Endothelial cell of umbilical vein (primary cell): ENCODE measurements around the gene MATR3. TPM values are rescaled to one million over a fixed set of nuclear protein-coding genes. Genes with fewer than 3 reads are reported as not detected.

Experiments
- BruUV-seq: library from RNA; stranded (reverse); fragments of 400-500 nt; replicated peaks from 2 replicates; lab custom pipeline; 2021; lab: Mats Ljungman, UMichigan
- CTCF ChIA-PET: fragments of 300-600, 350-600 bp; sonication (Branson Sonifier 250); formaldehyde crosslinking; loops from one replicate; lab custom pipeline; 2021; ENCODE audit warnings: antibody characterized with exemption, inconsistent platforms; lab: Charles Lee
- POLR2A ChIA-PET: fragments of 300-600, 350-600 bp; sonication (Branson Sonifier 250); formaldehyde crosslinking; loops from one replicate; lab custom pipeline; 2021; ENCODE audit warnings: antibody characterized with exemption, inconsistent platforms; lab: Charles Lee
- DNase-seq: peaks from one replicate; pipeline ENCODE4 v3.0.0-alpha.2; 2011; ENCODE audit warnings: low read depth, low spot score
- FAIRE-seq: peaks from 2 replicates; lab custom pipeline; 2011; peaks lifted over from hg19 to GRCh38; lab: Jason Lieb, UNC
- H2AFZ ChIP-seq: 2 replicates; pipeline ENCODE4 v1.6.0; 2012; ENCODE audit warnings: low read depth, low read length, control low read depth, inconsistent platforms
- H3K27ac ChIP-seq: 2 replicates; pipeline ENCODE4 v1.5.1; 2011; ENCODE audit warnings: low read depth, mild to moderate bottlenecking, control low read depth, low read length, moderate library complexity; ENCODE audit not compliant: insufficient read depth
- H3K27me3 ChIP-seq, 2 experiments: 2 replicates each; pipeline versions ENCODE4 v1.6.0 to v1.6.1; 2011; ENCODE audit warnings: low read length in 2 of 2, mixed read lengths in 1 of 2; ENCODE audit not compliant: control insufficient read depth in 2 of 2, insufficient read depth in 2 of 2
- H3K36me3 ChIP-seq, 2 experiments: 2 replicates in 1 of 2; 3 replicates in 1 of 2; pipeline ENCODE4 v1.5.1; 2011; ENCODE audit warnings: low read length in 2 of 2, mild to moderate bottlenecking in 1 of 2, moderate library complexity in 1 of 2; ENCODE audit not compliant: control insufficient read depth in 2 of 2, insufficient read depth in 2 of 2; ENCODE audit errors: extremely low read depth in 1 of 2
- H3K4me1 ChIP-seq: 3 replicates; pipeline ENCODE4 v1.5.1; 2011; ENCODE audit warnings: mild to moderate bottlenecking, low read length; ENCODE audit not compliant: control insufficient read depth, insufficient read depth; ENCODE audit errors: extremely low read depth
- H3K4me2 ChIP-seq: 2 replicates; pipeline ENCODE4 v1.6.1; 2011; ENCODE audit warnings: low read length, control low read depth, mixed read lengths; ENCODE audit not compliant: insufficient read depth
- H3K4me3 ChIP-seq, 3 experiments: fragments of 200-600 bp in 1 of 3; sonication (generic), shearing (Covaris generic) in 1 of 3; replicated peaks in 1 of 3; 2 replicates each; pipeline ENCODE4 v1.5.1; 2011 to 2016; ENCODE audit warnings: control low read depth in 3 of 3, low read length in 3 of 3, mild to moderate bottlenecking in 2 of 3, inconsistent platforms in 1 of 3, low read depth in 1 of 3, moderate library complexity in 1 of 3; ENCODE audit not compliant: insufficient read depth in 1 of 3
- H3K79me2 ChIP-seq: 2 replicates; pipeline ENCODE4 v1.6.0; 2012; ENCODE audit warnings: low read length, inconsistent platforms; ENCODE audit not compliant: control insufficient read depth, insufficient read depth
- H3K9ac ChIP-seq: replicated peaks from 2 replicates; pipeline ENCODE3; 2011; ENCODE audit warnings: low read length, control low read depth; ENCODE audit not compliant: insufficient read depth; ENCODE audit errors: extremely low read depth
- H3K9me1 ChIP-seq: replicated peaks from 3 replicates; pipeline ENCODE4 v1.6.0; 2011; ENCODE audit warnings: mild to moderate bottlenecking, low read length; ENCODE audit not compliant: control insufficient read depth, insufficient read depth; ENCODE audit errors: extremely low read depth
- H3K9me3 ChIP-seq: replicated peaks from 2 replicates; pipeline ENCODE4 v1.5.1; 2012; ENCODE audit warnings: low read length, inconsistent platforms; ENCODE audit not compliant: control insufficient read depth, insufficient read depth
- H4K20me1 ChIP-seq: replicated peaks from 2 replicates; pipeline ENCODE3; 2011; ENCODE audit warnings: mild to moderate bottlenecking, low read length; ENCODE audit not compliant: control insufficient read depth, insufficient read depth; ENCODE audit errors: extremely low read depth
- CTCF ChIP-seq, 2 donors: IDR thresholded peaks; 1 replicate in 1 of 2; 2 replicates in 1 of 2; pipeline ENCODE4 v1.5.1; 2011; ENCODE audit warnings: low read length in 2 of 2, mild to moderate bottlenecking in 2 of 2, moderate library complexity in 2 of 2, control low read depth in 1 of 2, inconsistent platforms in 1 of 2, low read depth in 1 of 2; ENCODE audit not compliant: insufficient read depth in 1 of 2; ENCODE audit errors: extremely low read depth in 1 of 2
- EZH2 ChIP-seq: IDR thresholded peaks from 2 replicates; pipeline ENCODE4 v1.6.1; 2012; ENCODE audit warnings: borderline replicate concordance, low read depth, mild to moderate bottlenecking, moderate library complexity, low read length, inconsistent platforms; ENCODE audit not compliant: severe bottlenecking
- FOS ChIP-seq: IDR thresholded peaks from 2 replicates; pipeline ENCODE4 v1.6.1; 2011; ENCODE audit warnings: mild to moderate bottlenecking, low read length, moderate library complexity, borderline replicate concordance; ENCODE audit not compliant: insufficient read depth
- GATA2 ChIP-seq: IDR thresholded peaks from 2 replicates; pipeline ENCODE4 v1.7.0; 2011; ENCODE audit warnings: low read depth, mild to moderate bottlenecking, moderate library complexity, mixed read lengths, low read length; ENCODE audit not compliant: insufficient read length, insufficient read depth
- JUN ChIP-seq: IDR thresholded peaks from 2 replicates; pipeline ENCODE4 v1.6.1; 2011; ENCODE audit warnings: borderline replicate concordance, low read depth; ENCODE audit not compliant: insufficient read length, insufficient read depth
- MAX ChIP-seq: IDR thresholded peaks from 2 replicates; pipeline ENCODE4 v1.6.1; 2011; ENCODE audit not compliant: insufficient read depth, insufficient read length
- MYC ChIP-seq: IDR thresholded peaks from one replicate; pipeline ENCODE4 v1.6.1; 2011; ENCODE audit warnings: mild to moderate bottlenecking, low read depth, low read length
- POLR2A ChIP-seq: IDR thresholded peaks from 2 replicates; pipeline ENCODE4 v1.6.1; 2012; ENCODE audit warnings: low read depth, mild to moderate bottlenecking, control low read depth, low read length
- POLR2AphosphoS5 ChIP-seq: IDR thresholded peaks from 2 replicates; pipeline ENCODE4 v1.6.1; 2012; ENCODE audit warnings: low read depth, mild to moderate bottlenecking, control low read depth, low read length, moderate library complexity; ENCODE audit not compliant: insufficient read depth
- dilution Hi-C: fragments of 300-500 bp; cut with MboI; formaldehyde crosslinking; loops from one replicate; pipeline ENCODE4 v1.15.0; 2019; ENCODE audit warnings: low sequenced_read_pairs; ENCODE audit not compliant: extremely low pct_ligation_motif_present
- intact Hi-C: fragments of 100-400 bp; cut with micrococcal nuclease; formaldehyde crosslinking; loops from one replicate; pipeline ENCODE4 v1.10.0; 2022
- polyA plus RNA-seq, 4 experiments: library from polyadenylated mRNA; depleted of rRNA in 3 of 4; stranded (reverse) in 3 of 4; unstranded in 1 of 4; fragments of >200 nt; gene quantifications; 2 replicates each; pipeline versions ENCODE4 v1.2.1 to v1.2.3, GENCODE V29; 2011 to 2012; ENCODE audit warnings: missing spikeins in 1 of 4
- total RNA-seq: library from RNA; stranded (reverse); gene quantifications from 2 replicates; pipeline ENCODE4 v1.2.3, GENCODE V29; 2021

MATR3 gene
- total and polyA plus RNA-seq, 2 donors (not counting 3 experiments of a cell fraction or from before 2014, with no cell fraction given) = 64.0 to 158 TPM

- peaks cover 0 to 3% of the 10 kb centered on the region in 2 experiments for H3K27me3 ChIP-seq
- H3K4me2 ChIP-seq = no peak overlapping the region
- H2AFZ ChIP-seq = no peak overlapping the region
- no peak overlapping the region for H3K9ac ChIP-seq
- no peak overlapping the region for H3K27ac ChIP-seq
- H3K4me3 ChIP-seq = no peak overlapping the region
- dilution Hi-C loops = no loop called here
- intact Hi-C loops = no loop called here
- FAIRE-seq = no peak
- no peaks in the 10 kb centered on the region for H4K20me1 ChIP-seq
- H3K79me2 ChIP-seq = no peaks in the 10 kb centered on the region
- DNase-seq = no peak
- POLR2A ChIA-PET = no interaction called here
- H3K9me1 ChIP-seq = no peaks in the 10 kb centered on the region
- H3K36me3 ChIP-seq = no peaks in the 10 kb centered on the region
- no peaks in the 10 kb centered on the region for H3K9me3 ChIP-seq
- H3K4me1 ChIP-seq = no peaks in the 10 kb centered on the region
- no TSS peak for BruUV-seq
- TF ChIP-seq MAX = no peak
- TF ChIP-seq FOS = no peak
- no peak for TF ChIP-seq POLR2A
- no peak for TF ChIP-seq POLR2AphosphoS5
- TF ChIP-seq MYC = no peak
- TF ChIP-seq EZH2 = no peak
- no peak for TF ChIP-seq GATA2
- CTCF ChIA-PET = interaction anchor here (2.0 kb wide), 1 partner anchor 9 kb away, joined by 8 read pairs; no protein-coding TSS in a partner anchor
These were observed 40.4 kb upstream of the MATR3 start for GRCh38 chr5:139253115-139253514.

GRCh38 chr5:139256820-139257219 is 36.7 kb upstream of the MATR3 start:
- POLR2A ChIA-PET = no interaction called here
- no peak for FAIRE-seq
- Histone ChIP-seq H3K27me3 (peaks cover 2 to 11% of the 10 kb centered on the region in 2 experiments), H4K20me1 (no peaks in the 10 kb centered on the region), H3K4me2 (no peak overlapping the region), H3K9me1 (no peaks in the 10 kb centered on the region), H3K4me3 (no peak overlapping the region), H3K79me2 (no peaks in the 10 kb centered on the region), H3K4me1 (no peaks in the 10 kb centered on the region), H3K9ac (no peak overlapping the region), H3K27ac (no peak overlapping the region), H3K9me3 (no peaks in the 10 kb centered on the region), H2AFZ (no peak overlapping the region), H3K36me3 (no peaks in the 10 kb centered on the region)
- DNase-seq = no peak
- dilution Hi-C loops = no loop called here
- CTCF ChIA-PET = no interaction called here
- TF ChIP-seq EZH2 (no peak), MAX (no peak), POLR2A (no peak), POLR2AphosphoS5 (no peak), JUN (no peak), MYC (no peak), CTCF (IDR thresholded peaks at IDR 0.05; ENCODE audit: extremely low read depth in 1 of 2, insufficient read depth in 1 of 2, low read depth in 1 of 2, low read length in 2 of 2) (no peak), FOS (no peak), GATA2 (no peak)
- intact Hi-C loops = no loop called here
- no TSS peak for BruUV-seq
